Upper lobe of left lung (tissue), 4 donors: ENCODE results near the gene MAP4K2.

Source experiments
- EP300 ChIP-seq, 4 donors: sonication (generic); formaldehyde crosslinking; IDR thresholded peaks; one replicate each; pipeline ENCODE4 v1.5.1; 2017; ENCODE audit warnings: antibody characterized with exemption in 4 of 4, control low read depth in 2 of 4
- TF ChIP-seq, protein P1 (sequence below), 6 experiments: fragments of 450-650 bp in 4 of 6; fragments of 200-600 bp in 2 of 6; sonication (generic) in 2 of 6; IDR thresholded peaks; one replicate each; pipeline ENCODE4 v1.5.1; 2016 to 2019; ENCODE audit warnings: antibody characterized with exemption in 6 of 6

GRCh38 chr11:64845129-64845775 is 42.2 kb upstream of the MAP4K2 start:
- TF ChIP-seq, protein P1, sequence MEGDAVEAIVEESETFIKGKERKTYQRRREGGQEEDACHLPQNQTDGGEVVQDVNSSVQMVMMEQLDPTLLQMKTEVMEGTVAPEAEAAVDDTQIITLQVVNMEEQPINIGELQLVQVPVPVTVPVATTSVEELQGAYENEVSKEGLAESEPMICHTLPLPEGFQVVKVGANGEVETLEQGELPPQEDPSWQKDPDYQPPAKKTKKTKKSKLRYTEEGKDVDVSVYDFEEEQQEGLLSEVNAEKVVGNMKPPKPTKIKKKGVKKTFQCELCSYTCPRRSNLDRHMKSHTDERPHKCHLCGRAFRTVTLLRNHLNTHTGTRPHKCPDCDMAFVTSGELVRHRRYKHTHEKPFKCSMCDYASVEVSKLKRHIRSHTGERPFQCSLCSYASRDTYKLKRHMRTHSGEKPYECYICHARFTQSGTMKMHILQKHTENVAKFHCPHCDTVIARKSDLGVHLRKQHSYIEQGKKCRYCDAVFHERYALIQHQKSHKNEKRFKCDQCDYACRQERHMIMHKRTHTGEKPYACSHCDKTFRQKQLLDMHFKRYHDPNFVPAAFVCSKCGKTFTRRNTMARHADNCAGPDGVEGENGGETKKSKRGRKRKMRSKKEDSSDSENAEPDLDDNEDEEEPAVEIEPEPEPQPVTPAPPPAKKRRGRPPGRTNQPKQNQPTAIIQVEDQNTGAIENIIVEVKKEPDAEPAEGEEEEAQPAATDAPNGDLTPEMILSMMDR (IDR thresholded peaks at IDR 0.05), result no peak
- no peak for TF ChIP-seq EP300 (IDR thresholded peaks at IDR 0.05)
